Measurements from ENCODE around the gene TAS1R2.

The TAS1R2 gene

GRCh38 chr1:18796950-18797349 is 62.5 kb downstream of the TAS1R2 start:
- no peak for DNase-seq

- DNase-seq, result no peak
Observed at GRCh38 chr1:18795002-18795689, 64.3 kb downstream of the TAS1R2 start.

DNA sequence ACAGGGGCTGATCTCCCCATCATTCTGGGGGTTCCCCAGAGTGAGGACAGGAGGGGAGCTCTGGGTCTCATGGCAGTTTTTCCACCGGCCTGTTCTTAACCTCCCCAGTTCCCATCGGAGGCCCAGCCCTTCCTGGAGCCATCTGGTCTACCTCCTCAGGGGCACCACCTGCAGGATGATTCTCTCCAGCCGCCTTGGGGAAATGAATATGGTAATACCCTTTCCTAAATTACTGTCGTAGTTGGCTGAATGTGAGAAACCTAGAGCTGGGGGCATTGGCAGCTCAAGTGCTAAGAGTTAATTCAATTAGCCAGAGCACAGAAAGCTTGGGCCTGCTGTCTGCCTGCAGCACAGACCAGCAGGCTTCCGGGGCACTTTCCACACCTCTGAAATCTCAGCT is 64.9 kb downstream of the TAS1R2 start:
- DNase-seq, result no peak

DNA sequence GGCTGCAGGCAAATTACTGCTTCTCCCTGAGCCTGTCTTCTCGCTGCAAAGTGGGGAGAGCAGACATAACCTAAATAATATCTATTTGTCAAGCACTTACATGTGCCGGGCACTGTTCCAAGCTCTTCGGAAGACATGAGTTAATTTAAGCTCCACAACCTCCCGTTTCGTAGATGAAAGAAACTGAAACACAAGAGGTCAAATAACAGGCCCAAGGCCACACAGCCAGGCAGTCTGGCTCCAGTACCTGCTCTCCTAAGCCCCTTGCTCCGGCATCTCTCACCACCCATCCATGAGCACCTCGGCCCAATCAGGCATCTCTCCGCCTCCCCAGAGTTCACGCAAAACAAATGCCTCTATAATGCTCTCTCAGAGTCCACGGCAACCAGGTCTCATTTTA is 65.4 kb downstream of the TAS1R2 start:
- no peak for DNase-seq

DNA sequence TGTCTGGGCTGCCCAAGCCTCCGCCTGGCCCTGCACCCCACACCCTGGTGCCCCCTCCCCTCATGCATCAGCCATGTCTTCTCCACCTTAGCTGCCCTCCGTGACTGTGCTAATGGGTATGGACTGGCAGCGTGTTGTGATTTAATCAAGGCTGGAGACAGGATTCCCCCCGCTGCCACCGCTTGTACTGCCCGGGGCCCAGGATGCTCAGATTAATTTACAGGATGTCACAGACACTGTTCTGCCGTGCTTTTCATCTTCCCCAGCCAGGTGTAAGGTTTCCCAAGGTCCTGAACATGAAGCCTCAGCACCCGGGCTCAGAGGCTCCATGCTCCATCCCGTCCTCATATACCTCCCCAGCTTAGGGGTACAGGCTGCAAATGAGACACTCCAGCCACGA is 66.3 kb downstream of the TAS1R2 start:
- DNase-seq, result no peak

- no peak for DNase-seq
Observed at GRCh38 chr1:18792747-18793146, 66.7 kb downstream of the TAS1R2 start.
